GM12878 (cell line): ENCODE results near the gene FFAR3. TPM values are rescaled to one million over a fixed set of nuclear protein-coding genes. Genes with fewer than 3 reads are reported as not detected.
A peak's percentile ranks its signal among the peaks of the same experiment; 100 is the strongest.

Experiments
- BRCA1 ChIP-seq: IDR thresholded peaks from 2 replicates; pipeline ENCODE4 v1.6.1; 2011; ENCODE audit warnings: low read depth, low read length, improper control_type of control experiment
- CUX1 ChIP-seq: IDR thresholded peaks from 2 replicates; pipeline ENCODE4 v1.6.1; 2012; ENCODE audit warnings: improper control_type of control experiment, low read depth, low read length; ENCODE audit not compliant: insufficient replicate concordance
- HCFC1 ChIP-seq: fragments of 150-350 bp; IDR thresholded peaks from 2 replicates; pipeline ENCODE4 v1.6.1; 2014; ENCODE audit warnings: low read length
- MEF2B ChIP-seq: fragments of 450-650 bp; IDR thresholded peaks from 2 replicates; pipeline ENCODE4 v1.6.1; 2018; ENCODE audit warnings: mild to moderate bottlenecking, moderate library complexity; ENCODE audit not compliant: partially characterized antibody, poor library complexity, severe bottlenecking
- MYB ChIP-seq: fragments of 150-350 bp; IDR thresholded peaks from 2 replicates; pipeline ENCODE4 v1.6.1; 2014; ENCODE audit warnings: mild to moderate bottlenecking, low read depth, low read length, borderline replicate concordance
- RELB ChIP-seq: fragments of 450-650 bp; IDR thresholded peaks from 2 replicates; pipeline ENCODE4 v1.6.1; 2017; ENCODE audit warnings: low read depth, mild to moderate bottlenecking, moderate library complexity
- RFX5 ChIP-seq: IDR thresholded peaks from 2 replicates; pipeline ENCODE4 v1.6.1; 2011; ENCODE audit warnings: low read depth, low read length, improper control_type of control experiment
- SREBF1 ChIP-seq: IDR thresholded peaks from 2 replicates; pipeline ENCODE4 v1.6.1; 2012; ENCODE audit warnings: mild to moderate bottlenecking, low read length
- TCF3 ChIP-seq: IDR thresholded peaks from 2 replicates; pipeline ENCODE4 v1.6.1; 2012; ENCODE audit warnings: low read depth, mild to moderate bottlenecking, low read length, borderline replicate concordance; ENCODE audit not compliant: insufficient read depth
- polyA plus RNA-seq, 11 experiments: library from polyadenylated mRNA; depleted of rRNA in 4 of 11; unstranded in 6 of 11; stranded (reverse) in 5 of 11; fragments of >200 nt; fragmentation: Nextera tagmentation in 4 of 11; fragmentation: Illumina TruSeq in 1 of 11; extraction: Ambion mirVana in 4 of 11; extraction: Trizol in 1 of 11; gene quantifications; 1 replicate in 1 of 11; 2 replicates in 10 of 11; pipeline versions ENCODE4 v1.2.1 to v1.2.3, GENCODE V29; 2011 to 2016; ENCODE audit warnings: inconsistent platforms in 2 of 11, missing spikeins in 2 of 11, low read depth in 1 of 11
- total RNA-seq, 4 experiments: library from RNA; depleted of rRNA in 3 of 4; stranded (reverse); fragments of >200 nt in 3 of 4; fragmentation: Illumina TruSeq in 1 of 4; extraction: Trizol in 1 of 4; gene quantifications; 2 replicates each; pipeline versions ENCODE4 v1.2.1 to v1.2.3, GENCODE V29; 2013 to 2021
- TF ChIP-seq, protein P1 (sequence below): fragments of 450-650 bp; formaldehyde crosslinking; IDR thresholded peaks from 2 replicates; pipeline ENCODE4 v1.5.0; 2022; ENCODE audit warnings: mild to moderate bottlenecking, missing genetic modification characterization
- TF ChIP-seq, protein P2 (sequence below): fragments of 450-650 bp; IDR thresholded peaks from 2 replicates; pipeline ENCODE4 v1.6.1; 2017; ENCODE audit warnings: antibody characterized with exemption, mild to moderate bottlenecking, moderate library complexity
- TF ChIP-seq, protein P3 (sequence below): fragments of 150-350 bp; IDR thresholded peaks from 2 replicates; pipeline ENCODE4 v1.6.1; 2016; ENCODE audit warnings: low read depth, low read length

Gene FFAR3
- total and polyA plus RNA-seq, 10 of the 15 experiments (the other 5 are each of a cell fraction or from before 2014, with no cell fraction given) = 0.15 to 0.18 TPM; not detected in 8

DNA sequence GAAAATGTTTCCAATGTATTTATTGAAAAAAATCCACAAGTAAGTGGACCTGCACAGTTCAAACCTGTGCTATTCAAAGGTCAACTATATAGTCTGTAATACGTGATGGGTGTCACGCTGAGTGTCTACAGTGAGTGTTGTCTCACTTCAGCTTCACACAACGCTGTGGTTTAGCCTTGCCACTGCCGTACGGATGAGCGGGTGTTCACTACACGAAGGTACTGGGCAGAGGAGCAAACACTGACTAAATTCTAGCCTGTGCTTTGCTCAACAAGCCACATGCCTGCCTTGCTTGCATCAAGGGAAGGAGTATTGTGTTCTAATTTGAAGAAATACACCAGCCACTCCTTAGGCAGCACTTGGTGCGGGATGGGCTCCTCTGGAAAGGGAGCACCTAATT, 3.4 kb upstream of the FFAR3 start (continued):
- TF ChIP-seq MEF2B (peak; percentile 31), RFX5 (no peak), MYB (no peak), RELB (no peak), CUX1 (no peak), SREBF1 (no peak), BRCA1 (no peak), TCF3 (no peak), HCFC1 (no peak)
- TF ChIP-seq, protein P1, sequence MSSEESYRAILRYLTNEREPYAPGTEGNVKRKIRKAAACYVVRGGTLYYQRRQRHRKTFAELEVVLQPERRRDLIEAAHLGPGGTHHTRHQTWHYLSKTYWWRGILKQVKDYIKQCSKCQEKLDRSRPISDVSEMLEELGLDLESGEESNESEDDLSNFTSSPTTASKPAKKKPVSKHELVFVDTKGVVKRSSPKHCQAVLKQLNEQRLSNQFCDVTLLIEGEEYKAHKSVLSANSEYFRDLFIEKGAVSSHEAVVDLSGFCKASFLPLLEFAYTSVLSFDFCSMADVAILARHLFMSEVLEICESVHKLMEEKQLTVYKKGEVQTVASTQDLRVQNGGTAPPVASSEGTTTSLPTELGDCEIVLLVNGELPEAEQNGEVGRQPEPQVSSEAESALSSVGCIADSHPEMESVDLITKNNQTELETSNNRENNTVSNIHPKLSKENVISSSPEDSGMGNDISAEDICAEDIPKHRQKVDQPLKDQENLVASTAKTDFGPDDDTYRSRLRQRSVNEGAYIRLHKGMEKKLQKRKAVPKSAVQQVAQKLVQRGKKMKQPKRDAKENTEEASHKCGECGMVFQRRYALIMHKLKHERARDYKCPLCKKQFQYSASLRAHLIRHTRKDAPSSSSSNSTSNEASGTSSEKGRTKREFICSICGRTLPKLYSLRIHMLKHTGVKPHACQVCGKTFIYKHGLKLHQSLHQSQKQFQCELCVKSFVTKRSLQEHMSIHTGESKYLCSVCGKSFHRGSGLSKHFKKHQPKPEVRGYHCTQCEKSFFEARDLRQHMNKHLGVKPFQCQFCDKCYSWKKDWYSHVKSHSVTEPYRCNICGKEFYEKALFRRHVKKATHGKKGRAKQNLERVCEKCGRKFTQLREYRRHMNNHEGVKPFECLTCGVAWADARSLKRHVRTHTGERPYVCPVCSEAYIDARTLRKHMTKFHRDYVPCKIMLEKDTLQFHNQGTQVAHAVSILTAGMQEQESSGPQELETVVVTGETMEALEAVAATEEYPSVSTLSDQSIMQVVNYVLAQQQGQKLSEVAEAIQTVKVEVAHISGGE (CRISPR knock-in tag) = no peak
- TF ChIP-seq, protein P2, sequence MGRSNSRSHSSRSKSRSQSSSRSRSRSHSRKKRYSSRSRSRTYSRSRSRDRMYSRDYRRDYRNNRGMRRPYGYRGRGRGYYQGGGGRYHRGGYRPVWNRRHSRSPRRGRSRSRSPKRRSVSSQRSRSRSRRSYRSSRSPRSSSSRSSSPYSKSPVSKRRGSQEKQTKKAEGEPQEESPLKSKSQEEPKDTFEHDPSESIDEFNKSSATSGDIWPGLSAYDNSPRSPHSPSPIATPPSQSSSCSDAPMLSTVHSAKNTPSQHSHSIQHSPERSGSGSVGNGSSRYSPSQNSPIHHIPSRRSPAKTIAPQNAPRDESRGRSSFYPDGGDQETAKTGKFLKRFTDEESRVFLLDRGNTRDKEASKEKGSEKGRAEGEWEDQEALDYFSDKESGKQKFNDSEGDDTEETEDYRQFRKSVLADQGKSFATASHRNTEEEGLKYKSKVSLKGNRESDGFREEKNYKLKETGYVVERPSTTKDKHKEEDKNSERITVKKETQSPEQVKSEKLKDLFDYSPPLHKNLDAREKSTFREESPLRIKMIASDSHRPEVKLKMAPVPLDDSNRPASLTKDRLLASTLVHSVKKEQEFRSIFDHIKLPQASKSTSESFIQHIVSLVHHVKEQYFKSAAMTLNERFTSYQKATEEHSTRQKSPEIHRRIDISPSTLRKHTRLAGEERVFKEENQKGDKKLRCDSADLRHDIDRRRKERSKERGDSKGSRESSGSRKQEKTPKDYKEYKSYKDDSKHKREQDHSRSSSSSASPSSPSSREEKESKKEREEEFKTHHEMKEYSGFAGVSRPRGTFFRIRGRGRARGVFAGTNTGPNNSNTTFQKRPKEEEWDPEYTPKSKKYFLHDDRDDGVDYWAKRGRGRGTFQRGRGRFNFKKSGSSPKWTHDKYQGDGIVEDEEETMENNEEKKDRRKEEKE = no peak
- TF ChIP-seq, protein P3, sequence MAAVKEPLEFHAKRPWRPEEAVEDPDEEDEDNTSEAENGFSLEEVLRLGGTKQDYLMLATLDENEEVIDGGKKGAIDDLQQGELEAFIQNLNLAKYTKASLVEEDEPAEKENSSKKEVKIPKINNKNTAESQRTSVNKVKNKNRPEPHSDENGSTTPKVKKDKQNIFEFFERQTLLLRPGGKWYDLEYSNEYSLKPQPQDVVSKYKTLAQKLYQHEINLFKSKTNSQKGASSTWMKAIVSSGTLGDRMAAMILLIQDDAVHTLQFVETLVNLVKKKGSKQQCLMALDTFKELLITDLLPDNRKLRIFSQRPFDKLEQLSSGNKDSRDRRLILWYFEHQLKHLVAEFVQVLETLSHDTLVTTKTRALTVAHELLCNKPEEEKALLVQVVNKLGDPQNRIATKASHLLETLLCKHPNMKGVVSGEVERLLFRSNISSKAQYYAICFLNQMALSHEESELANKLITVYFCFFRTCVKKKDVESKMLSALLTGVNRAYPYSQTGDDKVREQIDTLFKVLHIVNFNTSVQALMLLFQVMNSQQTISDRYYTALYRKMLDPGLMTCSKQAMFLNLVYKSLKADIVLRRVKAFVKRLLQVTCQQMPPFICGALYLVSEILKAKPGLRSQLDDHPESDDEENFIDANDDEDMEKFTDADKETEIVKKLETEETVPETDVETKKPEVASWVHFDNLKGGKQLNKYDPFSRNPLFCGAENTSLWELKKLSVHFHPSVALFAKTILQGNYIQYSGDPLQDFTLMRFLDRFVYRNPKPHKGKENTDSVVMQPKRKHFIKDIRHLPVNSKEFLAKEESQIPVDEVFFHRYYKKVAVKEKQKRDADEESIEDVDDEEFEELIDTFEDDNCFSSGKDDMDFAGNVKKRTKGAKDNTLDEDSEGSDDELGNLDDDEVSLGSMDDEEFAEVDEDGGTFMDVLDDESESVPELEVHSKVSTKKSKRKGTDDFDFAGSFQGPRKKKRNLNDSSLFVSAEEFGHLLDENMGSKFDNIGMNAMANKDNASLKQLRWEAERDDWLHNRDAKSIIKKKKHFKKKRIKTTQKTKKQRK = no peak
